HG03108 (cell line): Measurements from ENCODE around the gene MACF1.

Source experiments
- ATAC-seq: cut with Tn5 transposase; IDR thresholded peaks from one replicate; pipeline ENCODE4 v1.9.1; 2021; ENCODE audit warnings: moderate library complexity; ENCODE audit not compliant: unreplicated experiment

MACF1 gene

GRCh38 chr1:39337067-39337466 lies 132.6 kb downstream of the MACF1 start:
- ATAC-seq, result no peak

- ATAC-seq, result no peak
Observed at GRCh38 chr1:39342776-39343175, 138.3 kb downstream of the MACF1 start.

GRCh38 chr1:39344394-39345154 lies 140.1 kb downstream of the MACF1 start:
- ATAC-seq, result no peak

GRCh38 chr1:39346872-39347271 lies 142.4 kb downstream of the MACF1 start:
- ATAC-seq, result no peak

GRCh38 chr1:39348278-39348677 lies 143.8 kb downstream of the MACF1 start:
- no peak for ATAC-seq

GRCh38 chr1:39352881-39353280 lies 148.4 kb downstream of the MACF1 start:
- ATAC-seq, result no peak

GRCh38 chr1:39354572-39354971 lies 150.1 kb downstream of the MACF1 start:
- no peak for ATAC-seq

- ATAC-seq, result no peak
Observed at GRCh38 chr1:39358491-39358890, 154.0 kb downstream of the MACF1 start.

GRCh38 chr1:39359028-39359570 lies 154.6 kb downstream of the MACF1 start:
- ATAC-seq, result no peak

- ATAC-seq, result no peak
Observed at GRCh38 chr1:39360731-39361130, 156.2 kb downstream of the MACF1 start.

GRCh38 chr1:39361446-39361845 lies 157.0 kb downstream of the MACF1 start:
- no peak for ATAC-seq

- no peak for ATAC-seq
Observed at GRCh38 chr1:39363267-39363666, 158.8 kb downstream of the MACF1 start.

- no peak for ATAC-seq
Observed at GRCh38 chr1:39368045-39368444, 163.6 kb downstream of the MACF1 start.

GRCh38 chr1:39369565-39369964 lies 165.1 kb downstream of the MACF1 start:
- ATAC-seq, result no peak

GRCh38 chr1:39370602-39371001 lies 166.1 kb downstream of the MACF1 start:
- ATAC-seq, result no peak

- no peak for ATAC-seq
Observed at GRCh38 chr1:39372105-39372504, 167.6 kb downstream of the MACF1 start.

- no peak for ATAC-seq
Observed at GRCh38 chr1:39376656-39377055, 172.2 kb downstream of the MACF1 start.

GRCh38 chr1:39378377-39378776 lies 173.9 kb downstream of the MACF1 start:
- ATAC-seq, result no peak

GRCh38 chr1:39379187-39379586 lies 174.7 kb downstream of the MACF1 start:
- ATAC-seq, result no peak

GRCh38 chr1:39380036-39380435 lies 175.5 kb downstream of the MACF1 start:
- ATAC-seq, result no peak

- no peak for ATAC-seq
Observed at GRCh38 chr1:39381839-39382238, 177.3 kb downstream of the MACF1 start.

- no peak for ATAC-seq
Observed at GRCh38 chr1:39384305-39384704, 179.8 kb downstream of the MACF1 start.
